Kidney (tissue), 14 donors: ENCODE results near the gene GALNT18. TPM values are rescaled to one million over a fixed set of nuclear protein-coding genes. Genes with fewer than 3 reads are reported as not detected.

ENCODE experiments used
- DNase-seq, 5 donors: peaks; one replicate each; pipeline ENCODE4 v3.0.0-alpha.2; 2013 to 2020
- FAIRE-seq: peaks from 2 replicates; lab custom pipeline; 2012; peaks lifted over from hg19 to GRCh38; lab: Jason Lieb, UNC
- H3K27ac ChIP-seq, 2 donors: one replicate each; pipeline ENCODE4 v1.7.0; 2013; ENCODE audit warnings: low read depth in 2 of 2, low read length in 2 of 2, inconsistent platforms in 1 of 2
- H3K27me3 ChIP-seq: one replicate; pipeline ENCODE4 v1.7.1; 2013; ENCODE audit warnings: low read length, inconsistent platforms; ENCODE audit not compliant: control insufficient read depth, insufficient read depth
- H3K36me3 ChIP-seq, 3 donors: one replicate each; pipeline versions ENCODE4 v1.7.0 to v1.7.1; 2013; ENCODE audit warnings: low read length in 3 of 3, control low read depth in 1 of 3, inconsistent platforms in 1 of 3; ENCODE audit not compliant: insufficient read depth in 3 of 3, control insufficient read depth in 2 of 3
- H3K4me1 ChIP-seq, 3 donors: one replicate each; pipeline versions ENCODE4 v1.7.0 to v1.7.1; 2013; ENCODE audit warnings: low read length in 3 of 3, inconsistent platforms in 1 of 3, low read depth in 1 of 3; ENCODE audit not compliant: control insufficient read depth in 2 of 3, insufficient read depth in 2 of 3
- H3K4me3 ChIP-seq, 3 donors: one replicate each; pipeline versions ENCODE4 v1.7.0 to v1.8.1; 2013; ENCODE audit warnings: low read length in 3 of 3, control low read depth in 1 of 3, inconsistent platforms in 1 of 3
- H3K9ac ChIP-seq, 3 donors: one replicate each; pipeline versions ENCODE4 v1.7.0 to v1.7.1; 2013; ENCODE audit warnings: low read length in 3 of 3, control low read depth in 1 of 3, inconsistent platforms in 1 of 3
- H3K9me3 ChIP-seq, 3 donors: one replicate each; pipeline versions ENCODE4 v1.7.0 to v1.7.1; 2013; ENCODE audit warnings: low read length in 3 of 3, control low read depth in 1 of 3, inconsistent platforms in 1 of 3; ENCODE audit not compliant: control insufficient read depth in 2 of 3, insufficient read depth in 1 of 3
- intact Hi-C: fragments of 100-400 bp; cut with DNase I; formaldehyde crosslinking; loops from one replicate; pipeline ENCODE4 v1.11.1; 2022
- polyA plus RNA-seq: library from polyadenylated mRNA; stranded (reverse); fragments of 350-450 nt; fragmentation: Illumina TruSeq; extraction: RNeasy Lipid Tissue Mini Kit (QIAGEN cat#74804); gene quantifications from one replicate; pipeline ENCODE4 v1.2.3, GENCODE V29; 2014; ENCODE audit warnings: low read depth, low replicate concordance; ENCODE audit not compliant: insufficient read depth
- total RNA-seq: library from RNA; stranded (reverse); fragmentation: NEBNext Ultra II Directional; extraction: Animal tissue kit (Norgen Biotek cat#: 25700); gene quantifications from one replicate; pipeline ENCODE4 v1.2.1, GENCODE V29; 2021
- TF ChIP-seq, protein P1 (sequence below): IDR thresholded peaks from 3 replicates; pipeline ENCODE4 v1.5.1; 2012; ENCODE audit warnings: mild to moderate bottlenecking, moderate library complexity, borderline replicate concordance; ENCODE audit not compliant: insufficient read depth; ENCODE audit errors: extremely low read depth
- donor health status: control.
- donor health status: control.
- donor health status: control.
- donor health status: control.
- donor health status: control.
- donor health status: DM: yes; HTN: yes; CAD: no.
- donor health status: Normal renal cell carcinoma (clear cell type).

Gene GALNT18
- total and polyA plus RNA-seq, 2 donors from 2014 or later = 27.2 to 42.1 TPM

DNA sequence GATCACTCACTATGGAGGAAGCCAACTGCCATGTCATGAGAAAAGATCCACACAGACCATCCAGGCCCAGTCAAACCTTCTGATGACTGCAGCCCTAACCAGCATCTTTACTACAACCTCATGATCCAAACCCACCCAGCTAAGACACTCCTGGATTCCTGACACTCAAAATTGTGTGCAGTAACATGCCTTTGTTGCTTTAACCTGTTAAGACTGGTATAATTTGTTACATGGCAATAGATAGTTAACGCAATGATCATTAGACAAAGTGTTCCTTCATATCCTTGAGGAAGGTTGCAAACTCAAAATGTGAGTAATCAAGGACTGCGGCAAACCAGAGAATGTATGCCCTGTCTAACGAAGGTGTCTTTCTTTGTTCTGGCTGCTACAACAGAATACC lies 221.7 kb downstream of the GALNT18 start:
- Histone ChIP-seq H3K27me3 (no peaks in the 10 kb centered on the region), H3K9me3 (no peaks in the 10 kb centered on the region), H3K27ac (no peak overlapping the region), H3K4me1 (no peaks in the 10 kb centered on the region), H3K4me3 (no peak overlapping the region), H3K9ac (no peak overlapping the region), H3K36me3 (no peaks in the 10 kb centered on the region)
- intact Hi-C loops = no loop called here
- TF ChIP-seq, protein P1, sequence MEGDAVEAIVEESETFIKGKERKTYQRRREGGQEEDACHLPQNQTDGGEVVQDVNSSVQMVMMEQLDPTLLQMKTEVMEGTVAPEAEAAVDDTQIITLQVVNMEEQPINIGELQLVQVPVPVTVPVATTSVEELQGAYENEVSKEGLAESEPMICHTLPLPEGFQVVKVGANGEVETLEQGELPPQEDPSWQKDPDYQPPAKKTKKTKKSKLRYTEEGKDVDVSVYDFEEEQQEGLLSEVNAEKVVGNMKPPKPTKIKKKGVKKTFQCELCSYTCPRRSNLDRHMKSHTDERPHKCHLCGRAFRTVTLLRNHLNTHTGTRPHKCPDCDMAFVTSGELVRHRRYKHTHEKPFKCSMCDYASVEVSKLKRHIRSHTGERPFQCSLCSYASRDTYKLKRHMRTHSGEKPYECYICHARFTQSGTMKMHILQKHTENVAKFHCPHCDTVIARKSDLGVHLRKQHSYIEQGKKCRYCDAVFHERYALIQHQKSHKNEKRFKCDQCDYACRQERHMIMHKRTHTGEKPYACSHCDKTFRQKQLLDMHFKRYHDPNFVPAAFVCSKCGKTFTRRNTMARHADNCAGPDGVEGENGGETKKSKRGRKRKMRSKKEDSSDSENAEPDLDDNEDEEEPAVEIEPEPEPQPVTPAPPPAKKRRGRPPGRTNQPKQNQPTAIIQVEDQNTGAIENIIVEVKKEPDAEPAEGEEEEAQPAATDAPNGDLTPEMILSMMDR = no peak
- DNase-seq = no peak
- FAIRE-seq = no peak

DNA sequence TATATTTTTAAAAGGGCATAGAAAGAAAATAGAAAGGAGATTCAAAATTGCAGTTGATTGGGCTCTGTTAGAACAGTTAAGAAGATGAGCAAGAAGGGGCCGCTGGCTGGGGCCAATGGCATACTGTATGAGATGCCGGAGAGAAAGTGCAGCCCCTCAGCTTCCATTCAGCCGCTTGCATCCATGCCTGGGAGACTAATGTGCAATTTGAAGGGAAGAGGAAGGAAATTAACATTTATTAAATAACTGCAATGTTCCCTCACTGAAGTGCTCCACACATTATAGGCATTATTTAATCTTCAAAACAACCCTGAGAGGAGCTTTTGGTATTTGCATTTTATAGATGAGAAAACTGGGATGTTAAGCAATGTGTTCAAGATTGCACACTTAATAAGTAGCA lies 224.0 kb downstream of the GALNT18 start:
- H3K27me3 ChIP-seq = no peaks in the 10 kb centered on the region
- TF ChIP-seq, protein P1 = no peak
- H3K36me3 ChIP-seq = no peaks in the 10 kb centered on the region
- H3K9ac ChIP-seq = no peak overlapping the region
- no peak overlapping the region for H3K4me3 ChIP-seq
- DNase-seq = no peak
- no peaks in the 10 kb centered on the region for H3K4me1 ChIP-seq
- no peaks in the 10 kb centered on the region for H3K9me3 ChIP-seq
- H3K27ac ChIP-seq = no peak overlapping the region
- intact Hi-C loops = no loop called here
- FAIRE-seq = no peak

DNA sequence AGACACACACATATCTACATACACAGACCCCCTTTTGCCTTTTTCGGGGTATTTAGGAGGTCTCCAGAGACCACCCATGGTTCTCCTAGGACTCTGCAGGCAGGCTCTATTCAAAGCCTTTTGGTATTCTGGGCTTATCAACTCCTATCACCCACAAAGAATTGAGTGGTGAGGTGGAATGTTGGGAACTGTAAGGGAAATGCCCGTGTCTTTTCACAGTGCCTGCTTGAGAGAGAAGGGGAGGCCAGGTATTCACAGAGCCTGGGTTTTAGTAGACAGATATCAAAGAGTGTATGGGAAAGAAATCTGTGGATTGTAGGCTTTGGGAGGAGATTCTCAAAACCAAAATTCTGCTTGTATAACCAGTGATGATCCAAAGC lies 224.8 kb downstream of the GALNT18 start:
- Histone ChIP-seq H3K9me3 (no peaks in the 10 kb centered on the region), H3K27me3 (no peaks in the 10 kb centered on the region), H3K4me3 (no peak overlapping the region), H3K9ac (no peak overlapping the region), H3K36me3 (no peaks in the 10 kb centered on the region), H3K27ac (no peak overlapping the region), H3K4me1 (peaks cover 0 to 3% (median 2%) of the 10 kb centered on the region in 3 donors)
- DNase-seq (no peak), FAIRE-seq (no peak)
- TF ChIP-seq, protein P1 = no peak
- intact Hi-C loops = no loop called here
